GM19240 (cell line): Measurements from ENCODE around the gene KCNJ18.
"Not testable (repeated sequence)": the region's sequence is repeated elsewhere in the genome, so short reads cannot be mapped to it uniquely, and the experiment has no call there.

Experiments used
- DNase-seq: peaks from one replicate; pipeline ENCODE4 v3.0.0; 2011; ENCODE audit warnings: low spot score; ENCODE audit not compliant: insufficient read length

Gene KCNJ18

GRCh38 chr17:21720566-21720965 is 28.2 kb downstream of the KCNJ18 start:
- DNase-seq: not testable (repeated sequence)

- not testable (repeated sequence) for DNase-seq
Measured at GRCh38 chr17:21722268-21722667, 29.9 kb downstream of the KCNJ18 start.

GRCh38 chr17:21724216-21725006 is 32.1 kb downstream of the KCNJ18 start:
- not testable (repeated sequence) for DNase-seq

- DNase-seq: not testable (repeated sequence)
Measured at GRCh38 chr17:21731076-21731475, 38.8 kb downstream of the KCNJ18 start.

GRCh38 chr17:21733931-21734330 is 41.6 kb downstream of the KCNJ18 start:
- not testable (repeated sequence) for DNase-seq

- not testable (repeated sequence) for DNase-seq
Measured at GRCh38 chr17:21735814-21736213, 43.5 kb downstream of the KCNJ18 start.

GRCh38 chr17:21737015-21737580 is 44.8 kb downstream of the KCNJ18 start:
- DNase-seq: not testable (repeated sequence)

- DNase-seq: not testable (repeated sequence)
Measured at GRCh38 chr17:21738241-21738640, 45.9 kb downstream of the KCNJ18 start.

GRCh38 chr17:21738877-21739474 is 46.7 kb downstream of the KCNJ18 start:
- not testable (repeated sequence) for DNase-seq

GRCh38 chr17:21739485-21739884 is 47.2 kb downstream of the KCNJ18 start:
- not testable (repeated sequence) for DNase-seq

GRCh38 chr17:21740836-21741235 is 48.5 kb downstream of the KCNJ18 start:
- not testable (repeated sequence) for DNase-seq

GRCh38 chr17:21741520-21741919 is 49.2 kb downstream of the KCNJ18 start:
- DNase-seq: not testable (repeated sequence)

- DNase-seq: no peak
Measured at GRCh38 chr17:21742326-21742725, 50.0 kb downstream of the KCNJ18 start.

- not testable (repeated sequence) for DNase-seq
Measured at GRCh38 chr17:21744151-21744550, 51.8 kb downstream of the KCNJ18 start.

GRCh38 chr17:21744621-21745020 is 52.3 kb downstream of the KCNJ18 start:
- DNase-seq: not testable (repeated sequence)

- DNase-seq: not testable (repeated sequence)
Measured at GRCh38 chr17:21745385-21746054, 53.2 kb downstream of the KCNJ18 start.

GRCh38 chr17:21746415-21746814 is 54.1 kb downstream of the KCNJ18 start:
- not testable (repeated sequence) for DNase-seq

- DNase-seq: not testable (repeated sequence)
Measured at GRCh38 chr17:21747195-21747915, 55.0 kb downstream of the KCNJ18 start.

GRCh38 chr17:21748686-21749085 is 56.4 kb downstream of the KCNJ18 start:
- DNase-seq: not testable (repeated sequence)

GRCh38 chr17:21749696-21750531 is 57.6 kb downstream of the KCNJ18 start:
- not testable (repeated sequence) for DNase-seq
